GM19467 (cell line): Measurements from ENCODE around the gene ARNT2.

Experiments
- ATAC-seq: cut with Tn5 transposase; IDR thresholded peaks from one replicate; pipeline ENCODE4 v1.9.1; 2021; ENCODE audit warnings: mild to moderate bottlenecking, moderate library complexity; ENCODE audit not compliant: unreplicated experiment

ARNT2 gene

GRCh38 chr15:80462836-80463512 is 58.8 kb downstream of the ARNT2 start:
- no peak for ATAC-seq

- no peak for ATAC-seq
Observed at GRCh38 chr15:80464951-80465625, 60.9 kb downstream of the ARNT2 start.

- ATAC-seq, result no peak
Observed at GRCh38 chr15:80465626-80466005, 61.4 kb downstream of the ARNT2 start.

- ATAC-seq, result no peak
Observed at GRCh38 chr15:80466543-80466942, 62.4 kb downstream of the ARNT2 start.

- ATAC-seq, result no peak
Observed at GRCh38 chr15:80467311-80467714, 63.1 kb downstream of the ARNT2 start.

- ATAC-seq, result no peak
Observed at GRCh38 chr15:80468796-80469195, 64.6 kb downstream of the ARNT2 start.

GRCh38 chr15:80471881-80472280 is 67.7 kb downstream of the ARNT2 start:
- no peak for ATAC-seq

- ATAC-seq, result no peak
Observed at GRCh38 chr15:80473286-80474223, 69.4 kb downstream of the ARNT2 start.

- no peak for ATAC-seq
Observed at GRCh38 chr15:80474224-80475215, 70.3 kb downstream of the ARNT2 start.

DNA sequence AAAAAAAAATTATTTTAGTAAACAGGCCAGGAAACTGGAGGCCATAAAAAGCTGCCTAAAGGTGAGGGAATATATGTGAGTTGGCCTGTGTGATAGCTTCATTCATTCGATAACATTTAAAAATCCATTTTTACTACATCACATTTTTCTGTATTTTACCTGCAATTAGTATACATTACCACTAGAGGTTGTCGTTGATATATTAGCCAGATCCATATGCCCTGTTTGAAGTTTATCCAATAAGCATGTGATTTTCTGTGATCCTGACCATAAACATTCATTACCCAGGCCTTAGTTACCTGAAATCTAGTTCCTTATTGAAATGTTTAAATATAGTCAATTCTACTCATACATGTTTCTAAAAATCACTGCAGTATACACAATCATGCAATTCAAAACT is 71.4 kb downstream of the ARNT2 start:
- ATAC-seq, result no peak

DNA sequence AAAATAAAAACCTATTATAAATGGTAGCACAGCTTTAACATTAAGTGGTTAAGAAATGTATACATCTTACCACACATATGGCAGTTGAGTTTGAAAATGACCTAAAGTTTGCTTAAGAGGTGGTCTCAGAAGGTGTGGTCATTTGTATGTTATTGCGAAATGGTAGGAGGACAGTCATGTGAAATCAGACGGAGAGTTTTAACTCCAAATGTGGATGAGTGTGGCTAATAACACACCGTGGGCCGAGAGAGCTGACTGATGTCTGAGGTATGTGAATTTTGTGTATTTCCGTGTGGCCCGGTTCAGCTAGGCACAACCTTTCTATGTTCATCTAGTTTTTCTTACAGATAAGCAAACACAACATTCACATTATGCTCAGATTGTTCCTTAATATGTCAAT is 71.9 kb downstream of the ARNT2 start:
- ATAC-seq, result no peak

DNA sequence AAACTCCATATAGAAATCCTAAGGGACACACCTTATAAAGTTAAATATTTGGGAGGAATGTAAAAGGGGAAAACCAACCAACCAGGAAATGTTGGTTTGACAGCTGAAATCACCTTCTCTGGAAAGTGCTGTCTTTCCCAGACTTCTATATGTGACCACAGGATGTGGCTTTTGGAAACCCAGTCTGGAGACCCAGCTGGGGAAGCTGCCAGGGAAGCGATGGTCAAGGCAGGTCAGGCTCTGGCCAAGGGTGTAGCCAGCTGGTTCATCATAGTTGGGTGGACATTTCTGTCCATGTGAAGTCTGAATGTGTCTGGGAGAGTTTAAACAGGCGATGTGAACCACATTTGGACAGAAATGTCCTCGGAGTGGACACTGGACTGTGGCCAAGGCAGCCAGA is 73.9 kb downstream of the ARNT2 start:
- ATAC-seq, result no peak

- ATAC-seq, result no peak
Observed at GRCh38 chr15:80479191-80479590, 75.0 kb downstream of the ARNT2 start.

DNA sequence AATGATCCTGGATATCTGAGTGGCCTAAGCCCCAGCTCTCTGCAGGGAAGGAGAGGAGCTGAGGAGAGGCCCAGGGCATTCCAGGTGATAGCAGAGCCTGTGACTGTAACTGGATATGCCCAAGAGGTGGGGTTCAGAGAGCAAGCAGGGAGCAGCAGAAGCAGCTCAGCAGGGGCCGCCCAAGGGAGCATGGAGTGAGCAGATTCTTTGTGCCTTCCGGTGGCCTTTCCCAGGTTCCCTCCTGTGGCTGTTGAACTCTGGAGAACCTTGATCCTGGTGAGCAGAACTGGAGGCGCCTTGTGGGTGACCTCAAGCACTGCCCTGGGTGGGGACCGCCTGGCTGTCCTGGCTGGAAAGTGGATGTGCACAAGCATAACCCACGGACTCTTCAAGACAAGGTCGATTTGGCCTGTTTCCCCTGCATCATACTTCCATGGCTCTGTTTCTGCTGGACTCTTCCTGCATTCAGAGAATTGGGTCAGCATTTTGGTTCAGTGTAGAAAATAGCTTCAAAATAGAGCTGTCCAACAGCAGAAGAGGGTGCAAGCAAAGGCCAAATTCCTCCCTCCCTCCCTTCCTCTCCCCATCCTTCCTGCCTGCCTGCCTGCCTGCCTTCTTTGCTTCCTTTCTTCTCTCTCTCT is 76.1 kb downstream of the ARNT2 start:
- ATAC-seq, result no peak

DNA sequence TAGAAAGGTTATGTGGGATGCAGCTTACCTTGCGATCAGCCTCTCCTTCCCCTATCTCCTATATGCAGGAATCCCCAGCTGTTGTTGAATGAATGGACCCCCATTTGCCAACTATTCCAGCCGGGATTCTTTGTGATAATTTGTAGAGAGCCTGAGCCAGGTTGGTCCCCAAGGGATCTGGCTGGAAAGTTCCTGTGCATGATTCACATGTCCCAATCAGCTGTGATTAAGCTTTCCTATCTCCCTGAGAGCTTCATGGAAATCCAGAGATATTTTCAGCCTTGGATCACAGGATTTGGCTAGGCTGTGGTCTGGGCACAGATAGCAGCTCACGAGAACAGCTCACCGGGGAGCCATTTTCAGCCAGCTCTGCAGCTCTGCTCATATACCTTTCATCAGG is 76.7 kb downstream of the ARNT2 start:
- no peak for ATAC-seq

- ATAC-seq, result no peak
Observed at GRCh38 chr15:80482696-80483095, 78.5 kb downstream of the ARNT2 start.

DNA sequence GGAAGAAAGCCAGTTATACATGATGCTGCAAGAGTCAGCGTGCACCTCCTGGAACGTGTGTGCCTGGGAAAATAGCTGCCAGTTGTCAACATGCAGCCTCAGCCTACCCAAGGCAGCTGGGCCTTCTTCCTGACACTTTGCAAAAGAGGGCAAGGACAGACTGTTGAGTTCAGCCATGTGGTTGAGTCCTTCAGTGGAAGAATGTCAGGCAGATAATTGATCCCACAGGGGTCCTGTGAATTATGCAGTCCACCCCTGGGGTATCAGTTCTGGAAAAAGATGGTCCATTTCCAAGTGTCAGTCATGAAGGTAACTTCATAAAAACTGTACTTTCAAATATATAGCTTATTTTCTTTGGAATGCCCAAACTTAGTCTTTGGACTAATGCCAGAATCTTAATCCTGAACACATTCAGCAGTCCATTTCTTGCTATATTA is 79.6 kb downstream of the ARNT2 start:
- ATAC-seq, result no peak

DNA sequence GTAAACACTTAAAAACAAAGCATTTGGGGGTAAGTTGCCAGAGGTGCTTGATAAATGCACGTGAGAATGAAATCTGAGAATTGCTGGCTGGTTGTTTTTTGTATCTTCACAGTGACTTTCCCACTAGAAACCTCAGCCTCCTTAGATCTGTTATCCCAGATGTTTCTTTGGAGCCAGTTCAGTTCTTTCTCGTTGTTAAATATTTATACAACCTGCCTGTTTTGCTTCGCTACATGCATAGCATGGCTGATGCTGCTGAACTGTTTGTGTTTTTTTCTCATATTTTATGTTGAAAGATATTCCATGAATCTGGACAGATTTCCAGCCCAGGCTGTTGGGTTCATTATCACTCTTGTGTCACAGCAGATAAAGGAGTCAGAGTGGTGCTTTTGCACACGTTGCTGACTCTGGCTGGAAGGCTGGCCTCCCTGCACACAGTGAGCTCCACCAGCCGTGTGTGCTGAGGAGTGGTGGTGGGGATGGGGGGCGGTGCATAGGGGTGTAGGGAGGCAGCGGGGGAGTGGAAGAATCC is 80.2 kb downstream of the ARNT2 start:
- ATAC-seq, result no peak

DNA sequence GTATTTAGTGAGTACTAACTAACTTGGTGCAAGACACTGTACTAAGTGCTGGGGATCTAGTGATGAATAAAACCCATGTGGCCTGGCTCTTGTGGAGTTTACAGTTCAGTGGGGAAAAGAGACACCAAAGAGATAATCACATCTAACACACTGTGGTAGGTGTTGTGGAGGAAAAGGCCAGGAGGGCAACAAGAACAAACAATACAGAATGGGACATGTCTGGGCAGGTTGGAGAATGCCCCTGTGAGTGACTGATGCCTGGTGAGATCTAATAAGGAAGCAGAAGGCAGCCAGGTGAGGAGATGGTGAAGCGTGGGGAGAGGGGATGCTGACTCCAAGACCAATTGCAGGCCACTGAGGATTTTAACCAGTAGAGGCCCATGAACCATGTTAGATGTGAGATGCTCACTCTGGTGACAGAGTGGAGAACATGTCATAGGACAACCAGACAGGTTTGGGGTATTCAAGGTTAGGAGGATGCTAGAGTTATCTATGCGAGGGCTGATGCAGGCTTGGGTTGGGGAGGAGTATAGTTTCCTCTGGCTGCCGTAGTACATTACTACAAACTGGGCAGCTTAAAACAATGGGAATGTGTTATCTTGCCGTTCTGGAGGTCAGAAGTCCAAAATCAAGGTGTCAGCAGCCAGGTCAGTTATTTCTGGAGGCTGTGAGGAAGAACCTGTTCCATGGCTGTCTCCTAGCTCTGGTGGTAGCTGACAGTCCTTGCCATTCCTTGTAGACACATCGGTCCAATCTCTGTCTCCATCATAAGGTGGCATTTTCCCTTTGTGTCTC is 81.4 kb downstream of the ARNT2 start:
- no peak for ATAC-seq
